H1 (cell line): ENCODE data around the gene TMEM161A. TPM values are rescaled to one million over a fixed set of nuclear protein-coding genes. Genes with fewer than 3 reads are reported as not detected.

Experiments used
- GTF2F1 ChIP-seq: IDR thresholded peaks from 2 replicates; pipeline ENCODE4 v1.6.1; 2012; ENCODE audit warnings: low read depth, low read length, improper control_type of control experiment, borderline replicate concordance
- MAFK ChIP-seq: IDR thresholded peaks from 2 replicates; pipeline ENCODE4 v1.6.1; 2012; ENCODE audit warnings: low read depth, mild to moderate bottlenecking, improper control_type of control experiment, low read length
- NRF1 ChIP-seq: IDR thresholded peaks from 2 replicates; pipeline ENCODE4 v1.6.1; 2011; ENCODE audit warnings: mild to moderate bottlenecking, low read depth, low read length, improper control_type of control experiment
- SP1 ChIP-seq: IDR thresholded peaks from 2 replicates; pipeline ENCODE4 v1.6.1; 2011; ENCODE audit warnings: low read depth, low read length
- SP4 ChIP-seq: IDR thresholded peaks from 2 replicates; pipeline ENCODE4 v1.6.1; 2012; ENCODE audit warnings: low read length, inconsistent platforms
- TEAD4 ChIP-seq: IDR thresholded peaks from 2 replicates; pipeline ENCODE4 v1.6.1; 2012; ENCODE audit warnings: low read depth, low read length, inconsistent platforms, mixed read lengths
- USF2 ChIP-seq: IDR thresholded peaks from 2 replicates; pipeline ENCODE4 v1.6.1; 2011; ENCODE audit warnings: low read length, improper control_type of control experiment
- polyA plus RNA-seq, 7 experiments: library from polyadenylated mRNA; depleted of rRNA in 3 of 7; stranded (reverse) in 5 of 7; unstranded in 2 of 7; fragments of >200 nt in 5 of 7; fragments of 200-250 nt in 2 of 7; gene quantifications; 1 replicate in 5 of 7; 2 replicates in 1 of 7; 4 replicates in 1 of 7; pipeline versions ENCODE4 v1.2.1 to v1.2.3, GENCODE V29; 2011 to 2013; ENCODE audit warnings: missing spikeins in 2 of 7, mixed read lengths in 2 of 7
- total RNA-seq: library from RNA; stranded (reverse); fragmentation: NEBNext Ultra II Directional; extraction: Animal tissue kit (Norgen Biotek cat#: 25700); gene quantifications from 2 replicates; pipeline ENCODE4 v1.2.1, GENCODE V29; 2021

TMEM161A gene
- total and polyA plus RNA-seq, 2 of the 8 experiments (the other 6 are each of a cell fraction or from before 2014, with no cell fraction given): 47.8 to 103 TPM

- TF ChIP-seq SP4: no peak
- TF ChIP-seq USF2: no peak
- no peak for TF ChIP-seq SP1
- TF ChIP-seq TEAD4: no peak
- no peak for TF ChIP-seq GTF2F1
- TF ChIP-seq NRF1: no peak
- TF ChIP-seq MAFK: no peak
These were observed 21.3 kb upstream of the TMEM161A start (continued) for GRCh38 chr19:19159534-19159933.
